SK-N-MC (cell line): ENCODE measurements around the gene ARHGAP24.

ENCODE experiments used
- DNase-seq: peaks from one replicate; pipeline ENCODE4 v3.0.0-alpha.2; 2011; ENCODE audit warnings: low read depth, low spot score
- H3K27ac ChIP-seq: fragments of 200-600 bp; sonication (generic); 2 replicates; pipeline ENCODE4 v1.5.1; 2016; ENCODE audit warnings: mixed run types
- H3K36me3 ChIP-seq: fragments of 200-600 bp; sonication (generic); 2 replicates; pipeline ENCODE4 v1.6.1; 2017; ENCODE audit warnings: antibody characterized with exemption, low read length, mixed read lengths; ENCODE audit not compliant: insufficient read depth
- H3K4me3 ChIP-seq: fragments of 200-600 bp; sonication (generic); 2 replicates; pipeline ENCODE4 v1.5.1; 2016
- H3K9ac ChIP-seq: fragments of 200-600 bp; sonication (generic); 2 replicates; pipeline ENCODE4 v1.8.0; 2017; ENCODE audit warnings: mixed run types, mixed read lengths; ENCODE audit not compliant: insufficient read length
- H3K9me3 ChIP-seq: fragments of 200-600 bp; sonication (generic); 2 replicates; pipeline ENCODE4 v1.6.1; 2017; ENCODE audit warnings: low read depth, mild to moderate bottlenecking, antibody characterized with exemption, low read length, moderate library complexity, mixed read lengths
- EZH2 ChIP-seq: fragments of 200-600 bp; sonication (generic); IDR thresholded peaks from one replicate; pipeline ENCODE4 v1.6.1; 2017; ENCODE audit warnings: antibody characterized with exemption
- FOXP2 ChIP-seq: optimal IDR thresholded peaks from 2 replicates; pipeline ENCODE3; 2011; ENCODE audit warnings: mild to moderate bottlenecking, moderate library complexity; ENCODE audit not compliant: insufficient read depth; ENCODE audit errors: extremely low read length, control extremely low read depth
- POLR2AphosphoS5 ChIP-seq: IDR thresholded peaks from 2 replicates; pipeline ENCODE4 v1.6.1; 2012; ENCODE audit warnings: mild to moderate bottlenecking, low read depth, low read length, borderline replicate concordance

ARHGAP24 gene

DNA sequence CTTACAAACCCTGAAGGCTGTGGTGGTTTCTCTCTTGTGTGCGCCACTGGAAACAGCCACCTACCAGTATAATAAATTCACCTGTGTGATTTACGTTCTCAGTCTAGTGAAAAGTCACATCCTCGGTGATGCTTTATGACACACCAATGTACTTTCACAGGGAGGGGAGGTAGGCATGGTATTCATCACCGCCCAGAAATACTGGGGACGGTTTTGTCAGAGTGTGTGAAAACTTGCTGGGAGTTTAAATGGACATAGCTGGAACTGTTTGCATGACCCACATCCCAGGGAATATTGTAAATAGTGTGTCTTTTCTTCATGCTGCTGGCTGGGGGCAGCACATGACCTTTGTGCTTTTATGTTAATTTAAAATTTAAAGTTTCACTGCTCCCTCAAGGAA is 463.1 kb downstream of the ARHGAP24 start:
- Histone ChIP-seq H3K9me3 (no peaks in the 10 kb centered on the region), H3K9ac (no peak overlapping the region), H3K4me3 (no peak overlapping the region), H3K36me3 (no peaks in the 10 kb centered on the region), H3K27ac (no peak overlapping the region)
- no peak for DNase-seq
- TF ChIP-seq POLR2AphosphoS5 (no peak), FOXP2 (no peak), EZH2 (no peak)

DNA sequence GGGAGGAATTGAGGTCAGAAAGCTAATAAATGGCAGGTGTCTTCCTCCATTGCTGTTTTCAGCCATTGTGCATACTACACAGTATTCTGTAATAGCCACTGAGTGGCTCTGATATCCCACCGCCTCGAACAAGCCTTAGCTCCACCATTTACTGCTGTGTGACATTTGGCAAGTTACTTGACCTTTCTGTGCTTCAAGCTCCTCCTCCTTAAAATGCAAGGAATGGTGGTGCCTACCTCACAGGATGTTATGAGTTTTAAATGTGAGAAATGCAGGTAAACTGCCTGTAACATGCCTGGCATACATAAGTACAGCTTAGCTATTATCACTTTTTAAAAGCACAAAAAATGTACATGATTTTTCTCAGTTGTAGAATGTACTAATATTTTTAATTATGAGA is 464.0 kb downstream of the ARHGAP24 start:
- Histone ChIP-seq H3K36me3 (no peaks in the 10 kb centered on the region), H3K4me3 (no peak overlapping the region), H3K9ac (no peak overlapping the region), H3K9me3 (no peaks in the 10 kb centered on the region), H3K27ac (no peak overlapping the region)
- no peak for DNase-seq
- TF ChIP-seq EZH2 (no peak), POLR2AphosphoS5 (no peak), FOXP2 (no peak)

DNA sequence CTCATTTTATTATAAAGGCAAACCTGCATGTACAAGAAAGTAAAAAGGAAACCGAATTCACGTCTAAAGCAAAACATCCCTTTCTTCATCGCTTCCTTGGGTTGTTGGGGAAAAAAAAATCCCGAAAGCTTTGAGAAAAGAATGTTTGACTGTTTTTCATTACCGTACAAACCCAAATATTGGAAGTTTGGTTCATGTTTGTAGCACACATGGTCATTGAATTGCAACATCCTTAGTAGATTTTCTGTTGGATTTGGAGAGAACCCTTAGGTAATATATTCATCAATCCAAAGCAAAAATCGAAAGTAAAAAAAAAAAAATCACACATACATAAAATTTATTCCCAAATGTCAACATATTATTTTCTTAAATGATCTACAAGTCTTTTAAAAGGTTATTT is 464.6 kb downstream of the ARHGAP24 start:
- no peak overlapping the region for H3K9ac ChIP-seq
- no peak overlapping the region for H3K4me3 ChIP-seq
- no peaks in the 10 kb centered on the region for H3K36me3 ChIP-seq
- no peaks in the 10 kb centered on the region for H3K9me3 ChIP-seq
- no peak for DNase-seq
- TF ChIP-seq EZH2 (no peak), POLR2AphosphoS5 (no peak), FOXP2 (no peak)
- no peak overlapping the region for H3K27ac ChIP-seq

DNA sequence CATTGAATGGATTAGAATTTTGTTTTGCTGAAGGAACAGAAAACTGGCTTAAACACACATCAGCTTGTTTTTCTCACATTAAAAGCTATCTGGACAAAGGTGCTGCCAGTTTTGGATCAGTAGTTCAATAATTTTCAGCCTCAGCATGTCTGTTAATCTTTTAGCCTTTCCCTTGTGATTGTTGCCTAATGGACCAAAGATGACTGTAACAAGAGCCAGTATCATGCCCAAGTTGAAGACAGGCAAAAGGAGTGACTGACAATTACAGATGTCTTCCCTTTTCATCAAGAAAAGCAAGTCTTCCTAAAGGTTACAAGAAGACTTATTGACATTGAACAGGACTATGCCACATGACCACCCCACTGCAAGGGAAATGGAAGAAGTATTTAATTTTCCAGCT is 465.2 kb downstream of the ARHGAP24 start:
- Histone ChIP-seq H3K36me3 (no peaks in the 10 kb centered on the region), H3K27ac (no peak overlapping the region), H3K9ac (no peak overlapping the region), H3K4me3 (no peak overlapping the region), H3K9me3 (no peaks in the 10 kb centered on the region)
- TF ChIP-seq POLR2AphosphoS5, result no peak
- no peak for TF ChIP-seq EZH2
- no peak for TF ChIP-seq FOXP2
- DNase-seq, result no peak

DNA sequence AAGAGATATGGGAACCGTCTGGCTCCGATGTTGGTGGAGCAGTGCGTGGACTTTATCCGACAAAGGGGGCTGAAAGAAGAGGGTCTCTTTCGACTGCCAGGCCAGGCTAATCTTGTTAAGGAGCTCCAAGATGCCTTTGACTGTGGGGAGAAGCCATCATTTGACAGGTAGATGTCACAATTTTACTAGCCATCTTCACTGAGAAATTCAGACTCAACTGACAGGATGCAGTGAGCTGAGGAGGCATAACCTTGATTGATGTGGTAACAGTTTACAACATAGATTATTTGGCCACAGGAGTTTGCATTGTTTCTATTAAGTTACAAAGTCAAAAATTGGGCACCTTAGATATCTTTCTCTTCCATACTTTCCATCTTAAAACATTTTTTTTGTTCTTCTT is 467.2 kb downstream of the ARHGAP24 start:
- Histone ChIP-seq H3K9ac (no peak overlapping the region), H3K4me3 (no peak overlapping the region)

DNA sequence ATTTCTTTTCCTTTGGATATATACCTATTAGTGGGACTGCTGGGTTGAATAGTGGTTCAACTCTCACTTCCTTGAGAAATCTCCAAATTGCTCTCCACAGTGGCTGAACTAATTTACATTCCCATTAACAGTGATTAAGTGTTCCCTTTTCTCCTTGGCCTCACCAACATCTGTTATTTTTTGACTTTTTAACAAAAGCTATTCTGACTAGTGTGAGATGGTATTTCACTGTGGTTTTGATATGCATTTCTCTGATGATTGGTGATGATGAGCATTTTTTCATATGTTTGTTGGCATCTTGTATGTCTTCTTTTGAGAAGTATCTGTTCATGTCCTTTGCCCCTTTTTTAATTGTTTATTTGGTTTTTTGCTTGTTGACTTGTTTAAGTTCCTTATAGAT is 471.9 kb downstream of the ARHGAP24 start:
- Histone ChIP-seq H3K9ac (no peak overlapping the region), H3K36me3 (no peaks in the 10 kb centered on the region), H3K27ac (no peak overlapping the region), H3K4me3 (no peak overlapping the region), H3K9me3 (no peaks in the 10 kb centered on the region)
- TF ChIP-seq FOXP2, result no peak
- TF ChIP-seq POLR2AphosphoS5, result no peak
- TF ChIP-seq EZH2, result no peak
- DNase-seq, result no peak

More for the DNA sequence above, 467.2 kb downstream of the ARHGAP24 start:
- TF ChIP-seq FOXP2 (no peak), POLR2AphosphoS5 (no peak)
- Histone ChIP-seq H3K36me3 (no peaks in the 10 kb centered on the region), H3K27ac (no peak overlapping the region), H3K9me3 (no peaks in the 10 kb centered on the region)
- DNase-seq, result no peak

DNA sequence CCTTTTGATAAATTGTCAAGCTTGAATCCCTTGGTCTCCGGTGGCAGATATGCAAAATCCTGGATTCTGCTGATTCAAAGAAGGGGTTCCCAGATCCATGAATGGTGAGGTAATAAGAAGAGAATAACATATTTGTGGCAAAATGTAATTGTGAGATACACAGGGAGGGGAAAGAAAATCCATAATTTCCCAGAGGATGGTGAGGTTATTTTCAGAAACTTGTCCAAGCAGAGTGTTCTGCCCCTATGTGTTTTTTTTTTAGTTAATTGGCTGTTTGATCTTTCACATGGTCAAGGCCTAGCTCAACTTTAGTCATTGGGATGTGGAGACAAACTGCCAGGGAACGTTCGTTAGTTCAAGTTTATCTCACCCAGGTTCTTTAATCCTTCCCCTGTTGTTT is 476.1 kb downstream of the ARHGAP24 start:
- Histone ChIP-seq H3K4me3 (no peak overlapping the region), H3K27ac (no peak overlapping the region), H3K36me3 (no peaks in the 10 kb centered on the region), H3K9ac (no peak overlapping the region), H3K9me3 (no peaks in the 10 kb centered on the region)
- no peak for DNase-seq
- no peak for TF ChIP-seq POLR2AphosphoS5
- TF ChIP-seq FOXP2, result no peak
- TF ChIP-seq EZH2, result no peak

DNA sequence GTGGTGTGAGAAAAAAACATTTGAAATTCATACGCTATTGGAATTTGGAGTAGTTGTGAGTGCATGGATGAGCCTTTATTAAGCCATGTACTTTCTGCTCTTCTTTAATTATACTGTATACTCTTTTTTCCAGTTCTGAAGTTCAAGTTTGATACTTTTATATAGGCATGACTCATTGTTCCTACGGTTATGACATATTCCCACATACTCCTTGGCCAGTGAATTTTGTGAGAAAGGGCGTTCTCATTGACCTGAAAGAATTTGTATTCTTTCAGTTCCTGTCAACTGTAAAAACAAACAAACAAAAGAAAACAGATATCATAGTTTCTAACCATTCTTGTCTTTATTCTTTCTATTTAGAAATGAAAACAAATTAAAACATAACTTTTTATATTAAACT is 477.6 kb downstream of the ARHGAP24 start:
- Histone ChIP-seq H3K9me3 (no peaks in the 10 kb centered on the region), H3K9ac (no peak overlapping the region), H3K36me3 (no peaks in the 10 kb centered on the region), H3K27ac (no peak overlapping the region), H3K4me3 (no peak overlapping the region)
- TF ChIP-seq POLR2AphosphoS5 (no peak), FOXP2 (no peak), EZH2 (no peak)
- no peak for DNase-seq

DNA sequence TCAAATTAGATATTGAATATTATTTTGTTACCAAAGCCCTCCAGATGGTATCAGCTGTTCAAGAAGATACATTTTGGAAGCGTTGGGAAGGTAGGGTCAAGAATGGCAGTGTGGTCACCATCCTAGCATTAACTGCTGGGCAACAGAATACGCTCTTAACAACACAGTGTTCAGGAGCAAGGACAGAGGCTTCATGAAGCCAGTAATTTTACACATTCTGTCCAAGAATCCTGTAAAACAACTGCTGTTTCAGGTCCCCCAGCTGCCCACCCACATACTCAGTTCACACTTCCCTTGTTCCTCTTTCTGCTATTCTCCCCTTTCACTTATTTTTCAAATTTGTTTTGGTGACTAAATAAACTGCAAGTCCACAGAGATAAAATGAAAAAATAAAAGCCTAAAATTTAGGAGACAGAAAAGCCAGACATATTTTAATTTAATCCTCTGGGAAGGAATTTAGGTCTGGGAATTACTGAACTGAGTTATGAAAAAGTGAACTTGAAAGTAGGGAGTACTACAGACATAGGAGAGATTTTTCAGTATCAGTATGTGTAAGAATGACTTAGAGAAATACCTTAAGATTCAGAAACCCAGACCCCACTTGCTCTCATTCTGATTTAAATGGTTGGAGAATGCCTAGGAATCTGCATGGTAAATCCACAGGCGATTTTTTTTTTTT is 478.2 kb downstream of the ARHGAP24 start:
- no peak for DNase-seq
- no peak overlapping the region for H3K4me3 ChIP-seq
- no peak overlapping the region for H3K27ac ChIP-seq
- no peaks in the 10 kb centered on the region for H3K36me3 ChIP-seq
- no peaks in the 10 kb centered on the region for H3K9me3 ChIP-seq
- TF ChIP-seq EZH2 (no peak), POLR2AphosphoS5 (no peak), FOXP2 (no peak)
- H3K9ac ChIP-seq, result no peak overlapping the region
